Raji (cell line): ENCODE data around the gene MACROD2.

Experiments
- POLR2A ChIP-seq: IDR thresholded peaks from 2 replicates; pipeline ENCODE4 v1.6.1; 2011; ENCODE audit warnings: low read depth, low read length, control low read depth; ENCODE audit not compliant: insufficient read depth

The MACROD2 gene

DNA sequence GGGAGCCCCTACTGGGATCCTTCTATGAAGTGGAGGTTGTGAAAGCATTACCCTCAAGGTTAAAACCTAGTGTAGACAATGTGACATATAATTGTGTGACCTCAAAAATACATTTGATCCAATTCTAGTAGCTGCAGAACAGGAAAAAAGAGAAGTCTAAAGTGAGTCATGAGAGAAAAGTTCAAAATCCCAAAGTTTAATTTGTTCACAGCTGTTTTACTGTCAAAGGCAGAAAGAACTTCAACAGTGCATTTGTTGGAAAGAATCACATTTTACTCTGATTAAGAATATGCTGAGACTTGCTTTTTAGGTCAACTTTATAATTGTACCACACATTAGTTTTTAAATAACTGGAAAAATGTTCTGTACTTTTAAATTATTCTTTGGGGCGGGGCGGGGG, 1369.5 kb downstream of the MACROD2 start:
- TF ChIP-seq POLR2A = no peak

DNA sequence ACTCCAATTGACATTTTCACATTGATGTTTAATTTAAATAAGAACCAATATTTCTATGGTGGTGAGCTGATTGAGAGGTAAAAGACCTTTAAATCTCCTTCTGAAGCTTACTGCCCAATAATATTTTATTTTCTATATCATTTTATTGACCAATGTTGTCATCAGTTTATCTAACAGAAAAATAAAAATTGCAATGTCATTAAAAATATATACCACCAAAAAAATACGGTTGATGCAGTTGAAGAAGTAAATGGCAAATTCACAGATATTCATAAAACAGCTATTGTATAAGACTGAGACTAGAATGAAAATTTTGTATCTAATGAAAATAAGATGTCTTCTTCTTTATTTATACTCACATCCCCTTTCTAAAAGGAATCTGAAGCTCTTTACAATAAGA, 1375.1 kb downstream of the MACROD2 start:
- no peak for TF ChIP-seq POLR2A

DNA sequence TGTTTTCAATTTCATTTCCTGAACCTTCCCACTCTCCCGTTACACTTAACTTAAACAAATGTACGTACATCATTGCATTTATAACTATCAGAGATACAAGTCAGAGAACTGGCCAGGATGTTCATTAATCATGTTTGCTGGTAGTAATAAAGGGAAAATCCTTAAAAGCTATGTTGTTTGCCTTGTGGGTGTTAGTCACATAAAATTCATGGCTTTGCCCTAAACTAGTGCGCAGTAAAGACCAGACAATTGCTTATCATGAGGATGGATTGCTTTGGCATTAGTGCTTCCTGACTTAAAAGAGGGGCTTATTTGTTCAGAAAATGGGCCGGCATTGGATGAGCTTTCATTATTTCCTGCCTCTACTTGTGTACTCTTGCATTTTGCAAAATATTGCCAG, 1379.4 kb downstream of the MACROD2 start:
- no peak for TF ChIP-seq POLR2A

DNA sequence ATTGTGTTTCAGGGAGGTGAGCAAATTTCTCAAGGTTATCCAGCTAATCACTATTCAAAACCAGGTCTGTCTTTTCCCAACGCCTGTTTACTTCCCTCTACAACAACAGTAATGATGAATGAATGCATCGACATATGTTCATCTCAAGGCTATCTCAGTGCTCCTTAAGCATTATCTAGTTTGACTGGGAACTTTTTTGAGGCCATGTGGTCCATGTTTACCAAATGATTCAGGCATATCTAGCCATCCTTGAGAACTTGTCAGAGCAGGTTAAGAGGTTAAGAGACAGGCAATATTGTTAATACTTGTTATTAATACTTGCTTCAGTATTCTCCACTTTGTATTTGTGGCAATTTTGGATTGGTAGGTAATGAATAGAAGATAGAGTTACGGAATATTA, 1380.5 kb downstream of the MACROD2 start:
- no peak for TF ChIP-seq POLR2A

DNA sequence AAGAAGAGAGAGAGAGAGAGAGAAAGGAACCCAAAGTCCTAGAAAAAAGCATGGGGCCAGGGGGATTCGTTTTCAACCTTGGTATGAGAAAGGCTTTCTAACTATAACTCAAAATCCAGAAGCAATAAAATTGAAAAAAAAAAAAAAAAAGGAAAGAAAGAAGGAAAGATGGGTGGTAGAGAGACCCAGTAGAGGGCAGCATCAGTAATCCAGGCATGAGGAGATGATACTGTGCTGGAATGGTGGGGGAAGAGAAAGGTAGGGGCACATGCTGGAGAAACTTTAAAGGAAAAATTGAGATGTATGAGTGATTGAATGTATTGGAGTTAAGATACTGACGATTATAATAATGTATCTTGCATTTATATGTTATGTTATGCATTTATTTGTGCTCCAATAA, 1382.8 kb downstream of the MACROD2 start:
- no peak for TF ChIP-seq POLR2A

DNA sequence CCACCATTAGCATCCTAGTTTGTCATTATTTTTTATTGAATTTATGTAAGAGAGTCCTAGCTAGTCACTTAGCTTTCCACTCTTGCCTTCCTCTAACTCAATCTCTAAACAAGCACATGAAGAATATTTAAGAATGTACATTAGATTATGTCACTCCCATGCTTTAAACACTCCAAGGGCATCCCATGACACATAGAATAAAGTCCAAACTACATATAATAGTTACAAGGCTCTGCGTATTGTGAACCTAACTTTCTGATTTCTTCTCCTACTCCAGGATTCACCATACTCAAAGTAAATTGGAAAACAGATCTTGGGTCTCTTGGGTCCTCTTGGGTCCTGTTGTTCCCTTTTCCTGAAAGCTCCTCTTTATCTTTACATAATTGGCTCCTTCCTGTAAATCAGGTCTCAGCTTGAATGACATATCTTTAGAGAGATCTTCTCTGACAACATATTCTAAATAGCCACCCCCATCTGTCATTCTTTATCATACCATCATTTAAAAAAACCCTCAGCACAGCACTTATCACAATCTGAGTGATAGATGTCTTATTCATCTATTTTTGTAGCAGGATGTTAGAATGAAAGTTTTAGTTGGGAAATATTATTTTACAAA, 1384.5 kb downstream of the MACROD2 start:
- TF ChIP-seq POLR2A = no peak

DNA sequence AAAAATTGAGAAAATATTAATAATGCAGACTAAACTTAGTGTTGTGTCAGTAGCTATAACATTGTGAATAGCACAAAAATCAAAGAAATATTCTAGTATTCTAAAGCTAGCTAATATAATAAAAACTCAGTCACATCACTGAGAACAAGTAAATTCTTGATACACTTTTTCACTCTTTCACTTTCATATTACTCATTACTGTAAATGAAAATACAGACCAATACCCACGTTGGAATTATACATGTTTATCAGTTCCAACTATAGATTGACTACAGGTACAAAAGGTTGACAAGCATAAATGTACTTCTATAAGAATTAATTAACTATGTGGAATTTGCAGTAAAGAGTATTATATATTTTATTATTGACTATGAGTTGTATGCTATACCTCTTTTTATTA, 1385.5 kb downstream of the MACROD2 start:
- no peak for TF ChIP-seq POLR2A

DNA sequence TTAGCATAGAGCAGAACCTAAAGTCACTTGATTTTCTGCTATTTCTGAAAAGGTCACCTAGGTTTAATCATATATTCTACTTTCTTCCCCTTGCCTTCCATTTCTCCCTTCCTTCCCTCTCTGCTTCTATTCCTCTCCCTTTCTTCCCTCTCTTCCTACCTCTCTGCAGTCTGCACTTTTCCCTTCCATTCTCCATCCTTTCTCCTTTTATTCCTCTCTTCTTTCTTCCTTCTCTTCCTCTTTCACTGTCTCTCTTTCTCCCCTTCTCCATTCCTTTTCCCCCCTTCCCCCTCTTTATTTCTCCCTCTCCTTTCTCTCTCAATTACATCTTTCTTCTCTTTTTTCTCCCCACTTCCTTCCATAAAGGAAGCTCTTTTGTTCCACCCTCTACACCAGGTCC, 1391.9 kb downstream of the MACROD2 start:
- no peak for TF ChIP-seq POLR2A

DNA sequence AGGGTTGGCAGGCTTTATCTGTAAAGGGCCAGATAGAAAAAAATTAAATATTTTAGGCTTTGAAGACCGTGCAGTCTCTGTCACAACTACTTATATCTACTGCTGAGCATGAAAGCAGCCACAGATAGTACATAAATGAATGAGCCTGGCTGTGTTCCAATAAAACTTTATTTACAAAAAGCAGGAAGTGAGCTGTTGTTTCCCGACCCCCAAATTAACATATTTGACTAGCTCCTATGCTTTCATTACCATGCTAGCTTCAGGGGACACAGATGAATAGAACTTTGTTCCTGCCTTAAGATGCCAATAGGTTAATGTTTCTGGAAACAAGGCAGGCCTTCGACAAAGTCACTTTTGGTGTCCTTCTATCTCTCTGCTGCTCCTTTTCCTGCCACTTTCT, 1400.1 kb downstream of the MACROD2 start:
- no peak for TF ChIP-seq POLR2A

DNA sequence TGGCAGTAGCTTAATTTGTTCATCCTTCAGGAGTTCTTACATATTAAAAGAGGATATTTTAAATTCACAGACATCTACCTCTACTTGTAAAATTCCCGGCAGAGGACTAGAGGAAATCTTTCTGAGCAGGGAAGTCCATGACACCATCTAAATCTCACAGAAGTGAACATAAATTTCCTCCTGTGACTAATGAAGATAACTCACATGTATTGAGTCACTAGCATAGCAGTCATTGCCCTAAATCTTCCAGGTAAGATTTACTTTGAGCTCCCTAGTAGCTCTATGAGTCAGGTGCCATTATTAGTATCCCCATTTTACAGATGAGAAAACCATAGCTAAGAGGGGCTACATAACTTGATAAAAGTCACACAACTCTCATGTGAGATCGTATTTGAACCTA, 1400.7 kb downstream of the MACROD2 start:
- TF ChIP-seq POLR2A = no peak

DNA sequence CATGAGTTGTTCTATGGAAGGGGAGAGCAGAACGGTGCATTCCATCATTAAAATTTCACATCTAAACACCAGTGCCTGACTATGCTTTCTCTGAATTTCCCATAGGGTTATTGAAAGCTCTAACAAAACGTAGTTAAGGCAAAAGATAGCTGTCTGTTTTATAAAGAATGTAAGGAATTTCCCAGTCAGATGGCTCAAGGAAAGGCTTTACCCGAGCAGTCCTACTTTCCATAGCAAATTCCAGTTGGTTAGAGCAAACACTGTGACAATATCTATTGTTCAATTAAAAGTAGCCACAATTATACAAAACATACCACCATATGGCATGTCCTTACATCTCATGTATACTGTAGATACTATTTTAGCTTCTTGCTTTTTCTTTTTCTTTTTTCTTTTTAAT, 1401.6 kb downstream of the MACROD2 start:
- no peak for TF ChIP-seq POLR2A

DNA sequence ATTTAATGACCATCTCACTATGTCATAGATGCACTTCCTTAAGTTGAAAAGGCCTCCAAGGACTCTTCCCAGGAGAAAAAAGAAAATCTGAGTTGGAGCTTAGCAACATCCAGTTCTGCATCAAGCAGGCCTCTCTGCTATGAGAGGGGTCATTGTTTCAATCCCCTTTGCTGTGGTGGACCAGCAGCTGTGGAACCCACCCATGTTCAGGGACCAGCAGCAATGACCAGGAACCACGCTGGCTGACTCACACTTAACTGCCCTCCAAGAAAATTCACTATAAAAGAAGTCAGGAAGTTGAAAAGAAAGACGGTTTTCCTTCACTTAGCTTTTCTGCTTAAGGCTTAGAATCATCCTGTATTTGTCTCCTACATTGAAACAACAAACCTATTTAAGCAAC, 1404.5 kb downstream of the MACROD2 start:
- no peak for TF ChIP-seq POLR2A

DNA sequence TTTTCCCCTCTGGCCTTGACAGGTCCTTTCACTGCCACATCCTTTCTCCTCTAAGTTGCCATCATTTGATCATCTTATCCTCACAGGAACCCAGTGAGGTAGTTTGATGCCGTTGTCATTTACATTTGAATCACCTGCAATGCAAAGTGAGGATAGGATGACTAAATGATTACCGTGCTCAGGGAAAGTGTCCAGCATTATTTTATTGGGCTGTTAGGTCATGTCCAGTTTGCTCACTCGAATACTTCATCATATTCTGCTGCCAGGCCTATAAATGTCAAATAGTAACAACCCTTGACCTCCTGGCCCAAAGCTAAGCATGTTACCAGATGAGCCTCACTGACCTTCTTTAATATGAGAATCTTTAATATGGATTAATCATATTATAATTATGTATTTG, 1410.8 kb downstream of the MACROD2 start:
- TF ChIP-seq POLR2A = no peak

DNA sequence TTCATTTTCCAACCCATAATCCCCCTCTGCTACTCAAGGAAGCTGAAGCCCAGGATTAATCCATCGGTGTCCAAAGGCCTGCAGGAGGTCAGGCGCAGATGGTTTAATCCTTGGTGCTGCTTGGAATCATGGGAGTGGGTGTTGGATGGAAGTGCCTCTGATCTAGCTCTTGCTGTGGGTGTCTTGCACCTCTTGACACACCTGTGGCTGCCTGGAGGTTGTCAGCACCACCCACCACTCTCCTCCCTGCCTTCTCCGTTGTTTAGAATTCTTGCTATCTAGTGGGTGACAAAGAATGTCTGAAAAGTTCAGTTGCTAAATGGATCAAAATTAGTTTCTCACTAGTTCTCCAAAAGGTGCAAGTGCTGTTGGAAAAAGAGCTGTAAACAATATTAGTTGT, 1416.5 kb downstream of the MACROD2 start:
- no peak for TF ChIP-seq POLR2A

DNA sequence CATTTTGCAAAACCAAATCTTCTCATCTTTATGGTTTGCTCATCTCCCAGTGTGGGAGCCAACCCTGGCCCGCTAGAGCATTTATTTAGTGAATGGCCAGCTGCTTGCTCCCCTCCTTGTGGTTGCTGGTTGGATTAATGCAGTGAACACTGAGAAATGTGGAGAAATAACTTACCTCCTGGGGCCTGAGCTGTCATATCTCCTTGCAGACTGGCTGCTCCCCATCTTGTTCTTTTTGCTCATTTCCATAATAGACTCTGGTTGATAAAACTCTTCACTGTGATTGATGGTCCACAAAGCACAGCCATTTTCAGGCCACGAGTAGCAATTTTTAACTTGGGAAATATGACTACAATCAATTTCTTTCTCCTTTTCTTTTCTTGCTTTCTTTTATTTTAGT, 1420.6 kb downstream of the MACROD2 start:
- no peak for TF ChIP-seq POLR2A

DNA sequence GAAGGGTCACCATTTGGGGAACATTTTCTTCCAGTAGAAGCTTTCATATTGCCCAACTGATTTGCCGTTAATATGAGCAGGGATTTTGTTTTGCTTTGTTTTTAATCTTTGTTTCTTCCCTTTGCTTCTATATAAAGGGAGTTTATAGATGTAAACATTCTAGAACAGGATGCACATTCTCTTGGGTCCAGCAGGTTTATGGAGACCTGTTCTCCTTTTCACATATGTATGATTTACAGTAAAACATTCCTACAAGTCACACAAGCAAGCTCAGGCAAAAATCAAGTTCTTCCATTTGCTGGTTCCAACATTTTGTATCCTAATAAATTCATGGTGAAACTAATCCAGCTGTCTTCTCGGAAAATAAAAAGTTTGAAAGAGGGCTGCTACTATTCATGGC, 1424.5 kb downstream of the MACROD2 start:
- no peak for TF ChIP-seq POLR2A

DNA sequence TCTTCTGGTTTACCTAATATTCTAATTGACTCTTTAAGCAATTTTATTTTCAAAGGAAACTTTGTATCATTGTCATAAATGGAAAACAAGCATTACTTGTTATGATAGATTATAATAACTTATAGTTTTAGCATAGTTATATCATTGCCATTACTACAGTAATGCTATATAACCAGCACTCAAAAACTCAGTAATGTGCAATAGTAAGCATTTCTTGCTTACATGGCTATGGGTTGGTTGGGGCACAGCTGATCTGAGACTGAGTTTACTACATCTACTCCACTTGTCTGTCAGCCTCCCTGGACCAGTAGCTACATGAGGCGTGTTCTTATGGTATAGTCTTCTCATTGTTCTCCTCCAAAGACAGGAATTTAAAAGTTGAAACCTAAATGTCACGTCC, 1427.7 kb downstream of the MACROD2 start:
- no peak for TF ChIP-seq POLR2A
